ENCODE data around the gene SLC2A4RG.

GRCh38 chr20:63767456-63767855 lies 27.9 kb downstream of the SLC2A4RG start:
- TF ChIP-seq, protein P1, sequence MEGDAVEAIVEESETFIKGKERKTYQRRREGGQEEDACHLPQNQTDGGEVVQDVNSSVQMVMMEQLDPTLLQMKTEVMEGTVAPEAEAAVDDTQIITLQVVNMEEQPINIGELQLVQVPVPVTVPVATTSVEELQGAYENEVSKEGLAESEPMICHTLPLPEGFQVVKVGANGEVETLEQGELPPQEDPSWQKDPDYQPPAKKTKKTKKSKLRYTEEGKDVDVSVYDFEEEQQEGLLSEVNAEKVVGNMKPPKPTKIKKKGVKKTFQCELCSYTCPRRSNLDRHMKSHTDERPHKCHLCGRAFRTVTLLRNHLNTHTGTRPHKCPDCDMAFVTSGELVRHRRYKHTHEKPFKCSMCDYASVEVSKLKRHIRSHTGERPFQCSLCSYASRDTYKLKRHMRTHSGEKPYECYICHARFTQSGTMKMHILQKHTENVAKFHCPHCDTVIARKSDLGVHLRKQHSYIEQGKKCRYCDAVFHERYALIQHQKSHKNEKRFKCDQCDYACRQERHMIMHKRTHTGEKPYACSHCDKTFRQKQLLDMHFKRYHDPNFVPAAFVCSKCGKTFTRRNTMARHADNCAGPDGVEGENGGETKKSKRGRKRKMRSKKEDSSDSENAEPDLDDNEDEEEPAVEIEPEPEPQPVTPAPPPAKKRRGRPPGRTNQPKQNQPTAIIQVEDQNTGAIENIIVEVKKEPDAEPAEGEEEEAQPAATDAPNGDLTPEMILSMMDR (IDR thresholded peaks at IDR 0.05): no peak
- TF ChIP-seq POLR2A (IDR thresholded peaks at IDR 0.05): no peak

Data from lower leg skin (tissue), 3 donors.